Stimulated activated CD8-positive, alpha-beta memory T cell treated with anti-CD3 and anti-CD28 coated beads, Interleukin-15, amount 100 ng/mL, for 24 hours (primary cell): Measurements from ENCODE around the gene FIP1L1.
A peak's percentile ranks its signal among the peaks of the same experiment; 100 is the strongest.
"Not testable (repeated sequence)": the region's sequence is repeated elsewhere in the genome, so short reads cannot be mapped to it uniquely, and the experiment has no call there.

Experiments used
- DNase-seq: peaks from one replicate; pipeline ENCODE4 v3.0.0-alpha.2; 2020; ENCODE audit warnings: low read depth

The FIP1L1 gene

GRCh38 chr4:53377319-53378170 is at the start of gene FIP1L1:
TSS of gene FIP1L1 (plus strand) at chr4:53377641. CDS start at chr4:53377839, 198 bp downstream.
- peak; percentile 94 for DNase-seq

- DNase-seq = not testable (repeated sequence)
Measured at GRCh38 chr4:53334916-53335315, 42.5 kb upstream of the FIP1L1 start.

GRCh38 chr4:53340145-53340544 is 37.3 kb upstream of the FIP1L1 start:
- DNase-seq = not testable (repeated sequence)

GRCh38 chr4:53346392-53346791 is 31.0 kb upstream of the FIP1L1 start:
- DNase-seq = not testable (repeated sequence)

- no peak for DNase-seq
Measured at GRCh38 chr4:53346920-53347852, 30.3 kb upstream of the FIP1L1 start.

- DNase-seq = no peak
Measured at GRCh38 chr4:53348046-53348445, 29.4 kb upstream of the FIP1L1 start.

- DNase-seq = no peak
Measured at GRCh38 chr4:53349091-53349491, 28.4 kb upstream of the FIP1L1 start.

- no peak for DNase-seq
Measured at GRCh38 chr4:53354012-53354722, 23.3 kb upstream of the FIP1L1 start.

GRCh38 chr4:53355930-53356521 is 21.4 kb upstream of the FIP1L1 start:
- no peak for DNase-seq

GRCh38 chr4:53361451-53361850 is 16.0 kb upstream of the FIP1L1 start:
- no peak for DNase-seq

- no peak for DNase-seq
Measured at GRCh38 chr4:53362093-53362492, 15.3 kb upstream of the FIP1L1 start.

- DNase-seq = no peak
Measured at GRCh38 chr4:53364624-53365023, 12.8 kb upstream of the FIP1L1 start.

GRCh38 chr4:53365121-53365485 is 12.3 kb upstream of the FIP1L1 start:
- DNase-seq = no peak

GRCh38 chr4:53365486-53366300 is 11.7 kb upstream of the FIP1L1 start, which contains the start of gene SCFD2:
TSS of gene SCFD2 (minus strand) at chr4:53366061.
- DNase-seq = peak; percentile 94

GRCh38 chr4:53366301-53366716 is 11.1 kb upstream of the FIP1L1 start:
- no peak for DNase-seq

- DNase-seq = no peak
Measured at GRCh38 chr4:53367721-53368120, 9.7 kb upstream of the FIP1L1 start.

- DNase-seq = no peak
Measured at GRCh38 chr4:53371049-53371448, 6.4 kb upstream of the FIP1L1 start.

GRCh38 chr4:53371843-53372521 is 5.5 kb upstream of the FIP1L1 start:
- no peak for DNase-seq

GRCh38 chr4:53374777-53375258 is 2.6 kb upstream of the FIP1L1 start:
- no peak for DNase-seq

GRCh38 chr4:53376900-53377299 is 541 bp upstream of the FIP1L1 start:
- DNase-seq = no peak
